ENCODE measurements around the gene SH3RF2.

The SH3RF2 gene

GRCh38 chr5:146050086-146050485 is 113.7 kb downstream of the SH3RF2 start:
- no peak for DNase-seq

GRCh38 chr5:146051678-146052077 is 115.3 kb downstream of the SH3RF2 start:
- no peak for DNase-seq

GRCh38 chr5:146052780-146053179 is 116.4 kb downstream of the SH3RF2 start:
- DNase-seq = no peak

DNA sequence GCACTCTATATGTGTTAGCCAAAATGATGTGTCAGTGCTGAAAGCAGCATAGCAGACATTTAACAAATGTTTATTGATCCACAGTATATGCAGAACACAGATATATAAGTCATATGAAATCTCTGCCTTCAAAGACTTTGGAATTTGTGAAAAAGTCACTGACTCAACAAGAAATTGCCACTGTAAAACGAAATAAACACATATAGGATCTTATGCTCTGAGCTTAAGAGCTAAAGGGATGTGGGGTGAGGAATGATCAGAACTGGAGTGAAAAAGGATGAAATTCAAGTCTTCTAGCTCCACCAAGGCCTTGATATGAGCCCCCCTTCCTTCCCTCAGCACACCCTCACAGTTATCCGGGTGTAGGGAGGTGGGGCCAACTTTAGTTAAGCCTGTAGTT is 119.1 kb downstream of the SH3RF2 start:
- no peak for DNase-seq

DNA sequence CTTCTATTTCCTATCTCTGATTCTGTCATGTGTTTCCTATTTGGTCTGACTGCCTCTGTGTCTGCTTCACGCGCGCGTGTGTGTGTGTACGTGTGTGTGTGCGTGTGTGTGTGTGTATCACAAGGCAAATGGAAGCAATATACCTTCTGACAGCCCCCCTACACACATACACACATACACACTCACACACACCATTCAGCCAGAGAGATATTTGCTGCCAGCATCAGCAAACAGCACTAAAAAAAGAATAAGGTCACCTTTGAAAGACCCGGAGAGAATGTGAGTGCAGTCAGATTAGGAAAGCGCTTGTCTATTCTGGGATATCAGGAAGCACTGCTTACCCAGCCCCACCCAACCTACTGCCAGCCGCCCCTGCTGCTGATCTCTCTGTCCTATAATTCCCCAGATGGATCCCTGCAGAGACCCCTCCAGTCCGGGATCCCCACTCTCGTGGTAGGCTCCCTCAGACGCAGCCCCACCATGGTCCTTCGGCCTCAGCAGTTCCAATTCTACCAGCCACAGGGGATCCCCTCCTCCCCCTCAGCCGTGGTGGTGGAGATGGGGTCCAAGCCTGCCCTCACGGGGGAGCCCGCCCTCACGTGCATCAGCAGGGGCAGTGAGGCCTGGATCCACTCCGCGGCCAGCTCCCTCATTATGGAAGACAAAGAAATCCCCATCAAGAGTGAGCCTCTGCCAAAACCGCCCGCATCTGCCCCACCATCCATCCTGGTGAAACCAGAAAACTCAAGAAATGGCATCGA is 123.3 kb downstream of the SH3RF2 start:
- DNase-seq = no peak

GRCh38 chr5:146060221-146060585 is 123.8 kb downstream of the SH3RF2 start:
- no peak for DNase-seq

GRCh38 chr5:146066968-146067367 is 130.6 kb downstream of the SH3RF2 start:
- no peak for DNase-seq

DNA sequence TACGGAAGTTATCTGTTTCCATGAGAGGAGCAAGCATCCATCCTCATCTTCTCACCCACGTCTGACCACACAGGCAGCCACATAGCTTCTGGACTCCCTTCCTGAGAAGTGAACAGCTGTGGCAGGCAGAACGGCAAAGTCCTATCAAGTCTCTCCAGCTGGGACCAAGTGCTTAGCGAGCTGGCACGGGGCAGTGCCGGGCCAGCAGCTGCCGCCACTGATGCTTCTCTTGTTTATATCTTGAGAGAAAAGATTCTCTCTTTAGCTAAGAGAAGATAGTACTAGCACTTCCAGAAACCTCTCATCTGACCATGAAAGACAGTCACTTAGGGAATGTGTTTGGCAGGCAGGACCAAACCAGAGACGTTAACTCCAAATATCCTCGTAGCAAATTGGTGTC is 131.8 kb downstream of the SH3RF2 start:
- no peak for DNase-seq

DNA sequence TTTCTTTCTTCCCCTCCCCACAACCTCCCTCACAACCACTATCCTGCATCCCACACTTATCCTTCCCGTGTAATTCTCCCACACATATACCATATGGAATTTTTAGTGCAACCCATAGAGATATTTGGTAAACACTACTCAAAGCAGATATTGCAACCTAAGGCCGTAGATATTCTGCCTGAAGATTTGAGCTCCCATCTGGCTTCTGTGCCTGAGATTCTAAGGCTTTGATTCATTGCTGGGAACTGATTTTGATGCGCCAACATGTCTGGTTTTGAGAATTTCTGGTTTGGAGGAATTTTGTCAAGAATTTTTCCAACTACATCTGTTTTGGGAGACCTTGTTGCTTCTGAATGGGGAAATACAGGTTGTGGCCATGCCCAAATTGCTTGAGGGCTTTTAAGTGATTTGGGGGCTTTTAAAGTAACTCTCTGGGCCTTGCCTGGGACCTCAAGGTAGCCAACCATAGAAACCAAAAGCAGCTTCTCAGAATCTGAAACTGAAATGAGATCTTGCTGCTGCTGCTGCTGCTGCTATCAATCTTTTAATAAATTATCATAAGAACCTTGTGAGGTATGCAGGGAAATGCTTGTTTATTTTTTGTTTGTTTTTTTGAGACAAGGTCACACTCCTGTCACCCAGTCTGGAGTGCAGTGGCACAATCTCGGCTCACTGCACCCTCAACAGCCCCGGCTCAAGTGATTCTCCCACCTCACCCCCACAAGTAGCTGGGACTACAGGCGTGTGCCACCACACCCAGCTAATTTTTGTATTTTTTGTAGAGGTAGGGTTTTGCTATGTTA is 132.8 kb downstream of the SH3RF2 start:
- no peak for DNase-seq

DNA sequence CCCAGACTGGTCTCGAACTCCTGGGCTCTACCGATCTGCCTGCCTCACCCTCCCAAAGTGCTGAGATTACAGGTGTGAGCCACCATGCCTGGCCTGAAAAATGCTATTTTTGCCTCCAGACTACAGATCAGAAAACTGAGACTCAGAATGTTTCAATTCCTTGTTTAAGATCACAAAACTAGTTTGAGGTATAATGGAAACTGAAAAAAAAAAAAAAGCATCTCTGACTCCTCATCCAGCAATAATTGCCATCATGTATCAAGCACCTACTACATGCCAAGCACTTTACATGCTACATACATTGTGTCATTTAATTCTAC is 133.4 kb downstream of the SH3RF2 start:
- DNase-seq = no peak

- DNase-seq = no peak
These were observed 134.4 kb downstream of the SH3RF2 start for GRCh38 chr5:146070746-146071145.

GRCh38 chr5:146071171-146071570 is 134.8 kb downstream of the SH3RF2 start:
- no peak for DNase-seq

- no peak for DNase-seq
These were observed 136.2 kb downstream of the SH3RF2 start for GRCh38 chr5:146072595-146072994.

DNA sequence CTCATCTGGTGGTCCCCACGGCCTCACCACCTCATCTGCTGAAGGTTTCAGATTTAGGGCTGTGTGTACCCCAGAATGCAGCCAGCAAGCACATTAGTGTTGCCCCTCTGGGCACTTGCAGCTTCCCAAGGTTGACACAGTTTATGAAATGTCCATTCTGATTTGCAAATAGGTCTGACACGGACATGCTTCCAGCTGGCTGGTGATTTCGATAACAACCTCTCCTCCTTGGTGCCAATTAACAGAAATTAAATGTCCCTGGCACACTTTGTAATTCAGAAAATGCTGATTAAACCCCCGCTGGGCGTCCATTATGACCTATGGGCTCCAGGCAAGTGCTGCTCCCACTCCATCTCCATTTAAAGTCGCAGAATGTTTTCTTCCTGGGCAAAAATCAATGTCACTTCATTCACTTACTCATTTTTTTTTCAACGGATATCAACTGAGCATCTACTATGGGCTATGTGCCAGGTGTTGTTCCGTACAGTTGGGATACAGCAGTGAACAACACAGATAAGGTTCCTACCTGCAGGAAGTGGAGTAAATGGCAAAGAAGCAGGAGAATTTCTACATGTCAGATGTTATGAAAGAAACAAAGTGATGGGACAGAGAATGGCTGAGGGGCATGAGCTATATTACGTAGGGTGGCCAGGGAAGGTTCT is 137.0 kb downstream of the SH3RF2 start:
- DNase-seq = no peak

DNA sequence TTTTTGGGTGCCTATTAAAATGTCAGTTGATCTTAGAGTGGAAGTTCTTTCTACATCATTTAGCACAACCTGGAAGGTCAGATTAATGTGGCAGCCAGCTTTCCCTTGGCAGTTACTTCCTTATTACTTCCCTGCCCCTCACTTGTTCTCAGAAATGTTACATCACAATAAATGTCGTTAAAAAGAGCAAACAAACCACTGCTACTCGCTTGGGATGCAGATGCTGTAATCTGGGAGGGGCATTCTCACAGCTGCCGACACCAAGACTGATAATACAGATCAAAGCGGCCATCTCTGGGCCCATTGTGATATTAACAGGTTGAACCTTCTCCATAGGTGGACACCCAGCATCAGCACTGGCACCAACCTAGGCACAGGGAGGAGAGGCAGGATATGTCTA is 139.7 kb downstream of the SH3RF2 start:
- no peak for DNase-seq

GRCh38 chr5:146076455-146076854 is 140.1 kb downstream of the SH3RF2 start:
- no peak for DNase-seq

- no peak for DNase-seq
These were observed 142.2 kb downstream of the SH3RF2 start for GRCh38 chr5:146078566-146078965.

DNA sequence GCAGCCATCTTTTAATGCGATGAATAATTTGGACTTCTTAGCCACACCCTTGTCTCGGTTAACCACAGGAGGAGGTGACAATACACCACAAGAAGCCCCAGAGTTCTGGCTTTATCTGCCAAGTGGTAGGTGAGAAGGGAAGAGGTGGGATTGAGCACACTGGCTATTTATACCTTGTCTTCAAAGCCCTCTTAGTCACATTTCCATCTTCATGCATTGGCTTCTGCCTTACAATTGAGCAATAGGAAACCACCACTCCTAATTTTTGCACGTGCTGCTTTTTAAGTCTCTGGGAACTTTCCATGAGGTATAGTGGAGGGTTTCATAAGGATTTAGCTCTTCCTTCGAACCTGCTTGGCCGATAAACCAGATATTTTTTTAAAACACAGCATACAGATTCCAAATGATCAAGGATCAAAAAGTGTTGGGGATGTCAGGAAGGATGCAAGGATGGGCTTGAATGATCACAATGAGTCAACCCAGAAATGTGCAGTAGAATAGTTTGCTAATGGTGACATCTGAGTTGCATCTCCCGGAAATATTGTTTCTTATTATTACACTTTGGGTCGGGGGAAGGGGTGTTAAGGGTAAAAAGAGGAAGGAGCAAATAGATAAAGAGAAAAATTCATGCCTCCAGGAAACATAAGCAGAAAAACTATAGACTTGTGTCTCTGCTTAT is 143.5 kb downstream of the SH3RF2 start:
- no peak for DNase-seq

- DNase-seq = no peak
These were observed 145.2 kb downstream of the SH3RF2 start for GRCh38 chr5:146081556-146081955.

DNA sequence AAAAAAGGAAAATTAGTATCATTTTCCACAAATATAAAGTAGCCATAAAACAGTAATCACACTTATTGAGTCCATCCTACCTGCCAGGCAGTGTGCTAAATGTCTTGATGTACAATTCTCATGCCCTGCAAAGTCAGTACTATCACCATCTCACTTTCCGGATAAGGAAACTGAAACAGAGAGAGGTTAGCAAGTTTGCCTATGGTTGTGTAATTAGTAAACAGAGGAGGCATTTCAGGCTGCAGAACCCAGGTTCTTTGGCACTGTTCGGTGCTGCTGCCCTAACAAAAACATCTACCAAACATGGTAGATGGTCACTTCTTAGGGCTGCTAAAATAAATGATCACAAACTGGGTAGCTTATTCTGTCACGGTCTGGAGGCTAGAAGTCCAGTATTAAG is 146.4 kb downstream of the SH3RF2 start:
- no peak for DNase-seq

DNA sequence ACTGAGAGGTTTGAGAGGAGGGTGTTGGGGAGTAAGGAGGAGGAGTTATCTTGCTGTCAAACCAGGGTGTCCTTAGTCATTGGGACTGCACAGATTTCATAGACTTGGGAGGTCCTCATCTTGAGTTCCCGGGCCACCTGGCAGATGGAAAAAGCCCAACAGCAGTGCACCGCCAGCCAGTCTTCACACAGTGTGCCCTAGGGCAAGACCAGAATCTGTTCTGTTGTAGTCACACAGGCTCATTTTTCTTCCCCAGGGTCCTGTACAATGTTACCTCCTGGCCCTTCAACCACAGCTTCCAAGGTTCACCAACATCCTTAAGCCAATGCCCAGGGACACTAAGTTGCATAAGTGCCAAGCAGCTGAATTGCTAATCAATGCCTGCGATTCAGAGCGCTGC is 148.0 kb downstream of the SH3RF2 start:
- no peak for DNase-seq

DNA sequence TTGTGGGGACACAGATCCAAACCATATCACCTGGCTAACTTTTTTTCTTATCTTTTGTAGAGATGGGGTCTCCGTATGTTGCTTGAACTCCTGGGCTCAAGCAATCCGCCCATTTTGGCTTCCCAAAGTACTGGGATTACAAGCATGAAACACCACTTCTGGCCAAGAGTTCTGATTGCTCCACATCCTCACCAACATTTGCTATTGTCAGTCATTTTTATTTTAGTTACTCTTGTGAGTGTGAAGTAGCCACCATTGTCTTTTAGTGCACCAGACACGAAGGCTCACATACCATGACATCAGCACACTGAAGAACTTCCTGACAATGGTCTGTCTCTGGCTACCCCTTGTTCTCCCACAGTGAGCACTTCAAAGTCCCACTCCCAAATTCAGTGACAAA is 151.7 kb downstream of the SH3RF2 start:
- no peak for DNase-seq

- DNase-seq = no peak
These were observed 152.9 kb downstream of the SH3RF2 start for GRCh38 chr5:146089287-146089686.

- DNase-seq = no peak
These were observed 155.5 kb downstream of the SH3RF2 start for GRCh38 chr5:146091881-146092280.

All from activated CD4-positive, alpha-beta T cell treated with anti-CD3 and anti-CD28 coated beads for 1 hour (primary cell).